Measurements from ENCODE around the gene LDB2. TPM values are rescaled to one million over a fixed set of nuclear protein-coding genes. Genes with fewer than 3 reads are reported as not detected.

Gene LDB2
- total RNA-seq, 1 donor, result 18.8 TPM

- Histone ChIP-seq H3K79me2 (ENCODE audit: insufficient read depth, low read length) (no peaks in the 10 kb centered on the region), H3K4me1 (ENCODE audit: insufficient read depth, low read length) (peaks cover 20% of the 10 kb centered on the region), H3K4me2 (ENCODE audit: insufficient read depth, low read length) (no peak overlapping the region), H3K27me3 (ENCODE audit: insufficient read depth, low read length) (no peaks in the 10 kb centered on the region), H3K36me3 (ENCODE audit: insufficient read depth, low read length) (no peaks in the 10 kb centered on the region), H3K4me3 (ENCODE audit: insufficient read depth, low read length) (no peak overlapping the region), H4K20me1 (ENCODE audit: insufficient read depth, low read length) (no peaks in the 10 kb centered on the region), H2AFZ (ENCODE audit: low read length) (no peak overlapping the region), H3K27ac (ENCODE audit: low read depth, low read length) (no peak overlapping the region), H3K9me3 (ENCODE audit: low read depth, low read length) (no peaks in the 10 kb centered on the region)
- DNase-seq (ENCODE audit: insufficient read length, low spot score, missing footprints), result no peak
- no peak for TF ChIP-seq CTCF (IDR thresholded peaks at IDR 0.05; ENCODE audit: extremely low read depth, low read depth, low read length)
Observed at GRCh38 chr4:16596267-16596666, 302.2 kb downstream of the LDB2 start.

- Histone ChIP-seq H3K4me3 (ENCODE audit: insufficient read depth, low read length) (no peak overlapping the region), H3K36me3 (ENCODE audit: insufficient read depth, low read length) (no peaks in the 10 kb centered on the region), H2AFZ (ENCODE audit: low read length) (no peak overlapping the region), H3K79me2 (ENCODE audit: insufficient read depth, low read length) (no peaks in the 10 kb centered on the region), H3K27ac (ENCODE audit: low read depth, low read length) (no peak overlapping the region), H3K9me3 (ENCODE audit: low read depth, low read length) (no peaks in the 10 kb centered on the region), H3K27me3 (ENCODE audit: insufficient read depth, low read length) (no peaks in the 10 kb centered on the region), H3K4me1 (ENCODE audit: insufficient read depth, low read length) (peaks cover 14% of the 10 kb centered on the region), H3K4me2 (ENCODE audit: insufficient read depth, low read length) (no peak overlapping the region), H4K20me1 (ENCODE audit: insufficient read depth, low read length) (no peaks in the 10 kb centered on the region)
- TF ChIP-seq CTCF (IDR thresholded peaks at IDR 0.05; ENCODE audit: extremely low read depth, low read depth, low read length), result no peak
- DNase-seq (ENCODE audit: insufficient read length, low spot score, missing footprints), result no peak
Observed at GRCh38 chr4:16594128-16594527, 304.3 kb downstream of the LDB2 start.

GRCh38 chr4:16593386-16593785, 305.1 kb downstream of the LDB2 start:
- H3K79me2 ChIP-seq (ENCODE audit: insufficient read depth, low read length), result no peaks in the 10 kb centered on the region
- TF ChIP-seq CTCF (IDR thresholded peaks at IDR 0.05; ENCODE audit: extremely low read depth, low read depth, low read length), result no peak
- H3K27ac ChIP-seq (ENCODE audit: low read depth, low read length), result no peak overlapping the region
- no peaks in the 10 kb centered on the region for H4K20me1 ChIP-seq (ENCODE audit: insufficient read depth, low read length)
- H3K4me1 ChIP-seq (ENCODE audit: insufficient read depth, low read length), result peaks cover 7% of the 10 kb centered on the region
- no peaks in the 10 kb centered on the region for H3K27me3 ChIP-seq (ENCODE audit: insufficient read depth, low read length)
- no peaks in the 10 kb centered on the region for H3K36me3 ChIP-seq (ENCODE audit: insufficient read depth, low read length)
- no peak overlapping the region for H2AFZ ChIP-seq (ENCODE audit: low read length)
- H3K4me2 ChIP-seq (ENCODE audit: insufficient read depth, low read length), result no peak overlapping the region
- H3K4me3 ChIP-seq (ENCODE audit: insufficient read depth, low read length), result no peak overlapping the region
- H3K9me3 ChIP-seq (ENCODE audit: low read depth, low read length), result no peaks in the 10 kb centered on the region
- DNase-seq (ENCODE audit: insufficient read length, low spot score, missing footprints), result no peak

- no peak for TF ChIP-seq CTCF (IDR thresholded peaks at IDR 0.05; ENCODE audit: extremely low read depth, low read depth, low read length)
- H3K36me3 ChIP-seq (ENCODE audit: insufficient read depth, low read length), result no peaks in the 10 kb centered on the region
- DNase-seq (ENCODE audit: insufficient read length, low spot score, missing footprints), result no peak
- no peaks in the 10 kb centered on the region for H3K4me1 ChIP-seq (ENCODE audit: insufficient read depth, low read length)
- H3K4me3 ChIP-seq (ENCODE audit: insufficient read depth, low read length), result no peak overlapping the region
- no peak overlapping the region for H2AFZ ChIP-seq (ENCODE audit: low read length)
- no peaks in the 10 kb centered on the region for H3K27me3 ChIP-seq (ENCODE audit: insufficient read depth, low read length)
- no peak overlapping the region for H3K4me2 ChIP-seq (ENCODE audit: insufficient read depth, low read length)
- no peak overlapping the region for H3K27ac ChIP-seq (ENCODE audit: low read depth, low read length)
- H4K20me1 ChIP-seq (ENCODE audit: insufficient read depth, low read length), result no peaks in the 10 kb centered on the region
- H3K79me2 ChIP-seq (ENCODE audit: insufficient read depth, low read length), result no peaks in the 10 kb centered on the region
- H3K9me3 ChIP-seq (ENCODE audit: low read depth, low read length), result no peaks in the 10 kb centered on the region
Observed at GRCh38 chr4:16591272-16591826, 307.1 kb downstream of the LDB2 start.

Measured in osteoblast (primary cell).